HepG2 (cell line): ENCODE data around the gene TBX21. TPM values are rescaled to one million over a fixed set of nuclear protein-coding genes. Genes with fewer than 3 reads are reported as not detected.

Experiments
- BRD4 ChIP-seq: sonication (generic); formaldehyde crosslinking; IDR thresholded peaks from 2 replicates; pipeline ENCODE4 v1.4.0; 2020; ENCODE audit warnings: missing genetic modification reagents
- GABPA ChIP-seq, 2 experiments: IDR thresholded peaks; 2 replicates each; pipeline ENCODE4 v1.6.1; 2011 to 2016; ENCODE audit warnings: low read depth in 2 of 2, low read length in 1 of 2, missing biosample characterization in 1 of 2, missing genetic modification characterization in 1 of 2
- HDAC1 ChIP-seq: sonication (generic); formaldehyde crosslinking; IDR thresholded peaks from 2 replicates; pipeline ENCODE4 v1.5.1; 2020; ENCODE audit warnings: mild to moderate bottlenecking, missing genetic modification reagents
- JARID2 ChIP-seq: sonication (generic); formaldehyde crosslinking; IDR thresholded peaks from 2 replicates; pipeline ENCODE4 v1.8.1; 2023; ENCODE audit warnings: missing genetic modification reagents, inconsistent platforms; ENCODE audit not compliant: insufficient replicate concordance
- KDM2A ChIP-seq: sonication (generic); formaldehyde crosslinking; IDR thresholded peaks from 2 replicates; pipeline ENCODE4 v1.4.0; 2020; ENCODE audit warnings: low read depth, missing genetic modification reagents, borderline replicate concordance
- NFIB ChIP-seq: sonication (generic); formaldehyde crosslinking; IDR thresholded peaks from 2 replicates; pipeline ENCODE4 v1.9.0; 2021; ENCODE audit warnings: missing genetic modification reagents, mild to moderate bottlenecking, borderline replicate concordance
- PCBP2 ChIP-seq: fragments of 200-400 bp; formaldehyde crosslinking; optimal IDR thresholded peaks from 2 replicates; pipeline ENCODE3; 2018; ENCODE audit warnings: low read length, low read depth; ENCODE audit not compliant: poor library complexity, severe bottlenecking
- RXRB ChIP-seq: IDR thresholded peaks from 2 replicates; pipeline ENCODE4 v1.6.1; 2016; ENCODE audit warnings: borderline replicate concordance, missing genetic modification reagents, missing compliant biosample characterization
- SP4 ChIP-seq: sonication (generic); formaldehyde crosslinking; IDR thresholded peaks from 2 replicates; pipeline ENCODE4 v1.8.1; 2023; ENCODE audit warnings: mild to moderate bottlenecking, missing genetic modification reagents
- SRSF1 ChIP-seq: fragments of 200-400 bp; formaldehyde crosslinking; optimal IDR thresholded peaks from 2 replicates; pipeline ENCODE3; 2017; ENCODE audit warnings: mild to moderate bottlenecking, low read depth, low read length, moderate library complexity
- YEATS2 ChIP-seq: sonication (generic); formaldehyde crosslinking; IDR thresholded peaks from 2 replicates; pipeline ENCODE4 v1.4.0; 2020; ENCODE audit warnings: missing genetic modification reagents, borderline replicate concordance
- ZNF263 ChIP-seq: sonication (generic); formaldehyde crosslinking; IDR thresholded peaks from 2 replicates; pipeline ENCODE4 v1.4.0; 2020; ENCODE audit warnings: missing genetic modification reagents
- ZNF317 ChIP-seq: sonication (generic); formaldehyde crosslinking; IDR thresholded peaks from 2 replicates; pipeline ENCODE4 v1.5.0; 2020; ENCODE audit warnings: mild to moderate bottlenecking, missing genetic modification reagents
- ZNF333 ChIP-seq: sonication (generic); formaldehyde crosslinking; IDR thresholded peaks from 2 replicates; pipeline ENCODE4 v1.4.0; 2020; ENCODE audit warnings: mild to moderate bottlenecking, missing genetic modification reagents, borderline replicate concordance
- ZNF33B ChIP-seq: sonication (generic); formaldehyde crosslinking; IDR thresholded peaks from 2 replicates; pipeline ENCODE4 v1.5.1; 2020; ENCODE audit warnings: mild to moderate bottlenecking, missing genetic modification reagents
- ZNF432 ChIP-seq: sonication (generic); formaldehyde crosslinking; IDR thresholded peaks from 2 replicates; pipeline ENCODE4 v1.5.0; 2020; ENCODE audit warnings: missing genetic modification reagents, mild to moderate bottlenecking, borderline replicate concordance
- ZNF550 ChIP-seq: sonication (generic); formaldehyde crosslinking; IDR thresholded peaks from 2 replicates; pipeline ENCODE4 v1.4.0; 2020; ENCODE audit warnings: mild to moderate bottlenecking, missing genetic modification reagents, borderline replicate concordance
- ZNF652 ChIP-seq: IDR thresholded peaks from 2 replicates; pipeline ENCODE4 v1.6.1; 2016; ENCODE audit warnings: low read depth, borderline replicate concordance
- ZNF761 ChIP-seq: sonication (generic); formaldehyde crosslinking; conservative IDR thresholded peaks from 2 replicates; pipeline ENCODE4 v1.4.0; 2020; ENCODE audit warnings: mild to moderate bottlenecking, missing genetic modification reagents
- ZNF839 ChIP-seq: sonication (generic); formaldehyde crosslinking; IDR thresholded peaks from 2 replicates; pipeline ENCODE4 v1.4.0; 2020; ENCODE audit warnings: missing genetic modification reagents, mild to moderate bottlenecking, borderline replicate concordance
- ZSCAN22 ChIP-seq: sonication (generic); formaldehyde crosslinking; IDR thresholded peaks from 2 replicates; pipeline ENCODE4 v1.4.0; 2020; ENCODE audit warnings: mild to moderate bottlenecking, missing genetic modification reagents
- polyA plus RNA-seq, 8 experiments: library from polyadenylated mRNA; depleted of rRNA in 3 of 8; stranded (reverse) in 7 of 8; unstranded in 1 of 8; fragments of >200 nt; fragmentation: Illumina TruSeq in 4 of 8; extraction: Trizol in 4 of 8; gene quantifications; 2 replicates each; pipeline versions ENCODE4 v1.2.1 to v1.2.3, GENCODE V29; 2011 to 2016; ENCODE audit warnings: low read depth in 4 of 8, missing spikeins in 1 of 8, mixed read lengths in 1 of 8; ENCODE audit not compliant: insufficient read depth in 1 of 8
- total RNA-seq, 5 experiments: library from RNA; depleted of rRNA; stranded (reverse); fragments of >200 nt; fragmentation: Illumina TruSeq; extraction: Trizol; gene quantifications; 2 replicates each; pipeline ENCODE4 v1.2.3, GENCODE V29; 2016; ENCODE audit warnings: low read depth in 1 of 5
- TF ChIP-seq, protein P1 (sequence below): sonication (generic); formaldehyde crosslinking; IDR thresholded peaks from 2 replicates; pipeline ENCODE4 v1.4.0; 2020; ENCODE audit warnings: mild to moderate bottlenecking, missing genetic modification reagents
- TF ChIP-seq, protein P2 (sequence below): sonication (generic); formaldehyde crosslinking; IDR thresholded peaks from 2 replicates; pipeline ENCODE4 v1.4.0; 2020; ENCODE audit warnings: missing genetic modification reagents
- TF ChIP-seq, protein P3 (sequence below): sonication (generic); formaldehyde crosslinking; IDR thresholded peaks from 2 replicates; pipeline ENCODE4 v1.8.1; 2023; ENCODE audit warnings: missing genetic modification reagents, inconsistent platforms, borderline replicate concordance

Gene TBX21
- total and polyA plus RNA-seq, 2 of the 13 experiments (the other 11 are each of a cell fraction or from before 2014, with no cell fraction given) = not detected

DNA sequence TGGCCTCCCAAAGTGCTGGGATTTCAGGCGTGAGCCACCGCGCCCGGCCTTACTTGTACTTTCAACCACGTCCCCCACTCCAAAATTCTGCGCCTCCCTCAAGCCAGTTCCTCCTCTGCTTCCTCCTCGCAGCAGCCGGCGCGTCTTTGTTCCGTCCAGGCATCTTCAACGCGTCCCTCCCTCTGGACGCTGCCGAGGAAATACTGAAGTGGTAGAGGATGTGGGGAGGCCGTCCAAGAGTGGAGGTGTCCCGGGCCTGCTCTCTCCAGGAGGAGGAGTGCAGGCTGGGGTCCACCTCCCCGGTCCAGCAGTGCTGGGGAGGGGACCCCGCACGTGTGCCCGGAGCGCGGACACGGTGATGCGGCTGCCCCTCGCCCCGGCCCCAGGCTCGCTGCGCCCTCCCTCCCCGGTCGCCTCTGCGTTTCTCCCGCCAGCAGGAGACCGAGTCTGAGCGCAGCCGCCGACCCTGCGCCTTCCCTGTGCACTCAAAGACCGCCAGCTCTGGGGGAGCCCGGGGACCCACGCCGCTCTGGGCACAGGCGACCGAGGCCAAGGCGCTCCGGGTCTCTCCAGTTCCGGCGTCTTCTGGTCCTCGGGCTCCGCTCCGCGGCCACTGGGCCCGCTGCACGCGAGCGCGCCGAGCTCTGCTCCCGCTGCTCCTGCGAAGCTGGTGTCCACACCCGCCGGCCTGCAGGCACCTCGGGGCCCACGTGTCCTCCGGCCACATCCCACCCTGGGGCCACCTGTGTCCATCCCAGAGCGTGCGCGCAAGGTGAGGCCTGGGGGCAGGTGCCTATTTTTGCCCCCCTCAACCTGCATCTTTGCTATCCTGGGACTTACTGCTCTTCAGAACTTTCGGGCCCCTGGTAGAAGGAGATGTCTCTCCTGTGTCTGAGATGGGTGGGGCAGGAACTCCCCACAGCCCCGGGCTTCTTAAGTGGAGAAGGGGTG lies 56.9 kb downstream of the TBX21 start (continued):
- TF ChIP-seq NFIB (CRISPR knock-in tag) (0 out of 2 replicates have a peak, but pooled peaks have one; percentile 26), ZNF317 (CRISPR knock-in tag) (no peak), HDAC1 (CRISPR knock-in tag) (no peak), KDM2A (peak; percentile 72; the same call in 1 of the 2 replicates), BRD4 (CRISPR knock-in tag) (no peak), ZSCAN22 (CRISPR knock-in tag) (no peak), GABPA (IDR thresholded peaks at IDR 0.05; ENCODE audit: low read depth, low read length) (no peak), GABPA (CRISPR knock-in tag; IDR thresholded peaks at IDR 0.05; ENCODE audit: low read depth) (no peak), ZNF652 (CRISPR knock-in tag) (no peak), ZNF263 (no peak), SRSF1 (no peak), JARID2 (CRISPR knock-in tag) (no peak), PCBP2 (no peak), ZNF839 (CRISPR knock-in tag) (no peak), RXRB (no peak), ZNF761 (CRISPR knock-in tag) (no peak), ZNF33B (CRISPR knock-in tag) (no peak), ZNF432 (CRISPR knock-in tag) (no peak), YEATS2 (CRISPR knock-in tag) (no peak), SP4 (0 out of 2 replicates have a peak, but pooled peaks have one; percentile 43), ZNF550 (CRISPR knock-in tag) (no peak), ZNF333 (CRISPR knock-in tag) (0 out of 2 replicates have a peak, but pooled peaks have one; percentile 48)
- TF ChIP-seq, protein P1, sequence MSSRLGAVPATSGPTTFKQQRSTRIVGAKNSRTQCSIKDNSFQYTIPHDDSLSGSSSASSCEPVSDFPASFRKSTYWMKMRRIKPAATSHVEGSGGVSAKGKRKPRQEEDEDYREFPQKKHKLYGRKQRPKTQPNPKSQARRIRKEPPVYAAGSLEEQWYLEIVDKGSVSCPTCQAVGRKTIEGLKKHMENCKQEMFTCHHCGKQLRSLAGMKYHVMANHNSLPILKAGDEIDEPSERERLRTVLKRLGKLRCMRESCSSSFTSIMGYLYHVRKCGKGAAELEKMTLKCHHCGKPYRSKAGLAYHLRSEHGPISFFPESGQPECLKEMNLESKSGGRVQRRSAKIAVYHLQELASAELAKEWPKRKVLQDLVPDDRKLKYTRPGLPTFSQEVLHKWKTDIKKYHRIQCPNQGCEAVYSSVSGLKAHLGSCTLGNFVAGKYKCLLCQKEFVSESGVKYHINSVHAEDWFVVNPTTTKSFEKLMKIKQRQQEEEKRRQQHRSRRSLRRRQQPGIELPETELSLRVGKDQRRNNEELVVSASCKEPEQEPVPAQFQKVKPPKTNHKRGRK = no peak
- TF ChIP-seq, protein P2, sequence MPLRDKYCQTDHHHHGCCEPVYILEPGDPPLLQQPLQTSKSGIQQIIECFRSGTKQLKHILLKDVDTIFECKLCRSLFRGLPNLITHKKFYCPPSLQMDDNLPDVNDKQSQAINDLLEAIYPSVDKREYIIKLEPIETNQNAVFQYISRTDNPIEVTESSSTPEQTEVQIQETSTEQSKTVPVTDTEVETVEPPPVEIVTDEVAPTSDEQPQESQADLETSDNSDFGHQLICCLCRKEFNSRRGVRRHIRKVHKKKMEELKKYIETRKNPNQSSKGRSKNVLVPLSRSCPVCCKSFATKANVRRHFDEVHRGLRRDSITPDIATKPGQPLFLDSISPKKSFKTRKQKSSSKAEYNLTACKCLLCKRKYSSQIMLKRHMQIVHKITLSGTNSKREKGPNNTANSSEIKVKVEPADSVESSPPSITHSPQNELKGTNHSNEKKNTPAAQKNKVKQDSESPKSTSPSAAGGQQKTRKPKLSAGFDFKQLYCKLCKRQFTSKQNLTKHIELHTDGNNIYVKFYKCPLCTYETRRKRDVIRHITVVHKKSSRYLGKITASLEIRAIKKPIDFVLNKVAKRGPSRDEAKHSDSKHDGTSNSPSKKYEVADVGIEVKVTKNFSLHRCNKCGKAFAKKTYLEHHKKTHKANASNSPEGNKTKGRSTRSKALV (CRISPR knock-in tag) = peak; percentile 99; the same call in 1 of the 2 replicates
- TF ChIP-seq, protein P3, sequence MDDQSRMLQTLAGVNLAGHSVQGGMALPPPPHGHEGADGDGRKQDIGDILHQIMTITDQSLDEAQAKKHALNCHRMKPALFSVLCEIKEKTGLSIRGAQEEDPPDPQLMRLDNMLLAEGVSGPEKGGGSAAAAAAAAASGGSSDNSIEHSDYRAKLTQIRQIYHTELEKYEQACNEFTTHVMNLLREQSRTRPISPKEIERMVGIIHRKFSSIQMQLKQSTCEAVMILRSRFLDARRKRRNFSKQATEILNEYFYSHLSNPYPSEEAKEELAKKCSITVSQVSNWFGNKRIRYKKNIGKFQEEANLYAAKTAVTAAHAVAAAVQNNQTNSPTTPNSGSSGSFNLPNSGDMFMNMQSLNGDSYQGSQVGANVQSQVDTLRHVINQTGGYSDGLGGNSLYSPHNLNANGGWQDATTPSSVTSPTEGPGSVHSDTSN (CRISPR knock-in tag) = no peak
